Retinal pigment epithelial cell (primary cell): ENCODE measurements around the gene TBCD.

ENCODE experiments used
- DNase-seq: peaks from one replicate; pipeline ENCODE4 v3.0.0-alpha.2; 2010; ENCODE audit warnings: low read depth
- H3K4me3 ChIP-seq: 2 replicates; pipeline ENCODE4 v1.5.1; 2011; ENCODE audit warnings: mild to moderate bottlenecking, low read length, control low read depth, moderate library complexity
- CTCF ChIP-seq: conservative IDR thresholded peaks from 2 replicates; pipeline ENCODE4 v1.5.1; 2011; ENCODE audit warnings: low read depth, low read length, control low read depth, inconsistent platforms

TBCD gene

GRCh38 chr17:82924812-82925211 is 172.9 kb downstream of the TBCD start:
- no peak for TF ChIP-seq CTCF
- no peak overlapping the region for H3K4me3 ChIP-seq
- DNase-seq = no peak

DNA sequence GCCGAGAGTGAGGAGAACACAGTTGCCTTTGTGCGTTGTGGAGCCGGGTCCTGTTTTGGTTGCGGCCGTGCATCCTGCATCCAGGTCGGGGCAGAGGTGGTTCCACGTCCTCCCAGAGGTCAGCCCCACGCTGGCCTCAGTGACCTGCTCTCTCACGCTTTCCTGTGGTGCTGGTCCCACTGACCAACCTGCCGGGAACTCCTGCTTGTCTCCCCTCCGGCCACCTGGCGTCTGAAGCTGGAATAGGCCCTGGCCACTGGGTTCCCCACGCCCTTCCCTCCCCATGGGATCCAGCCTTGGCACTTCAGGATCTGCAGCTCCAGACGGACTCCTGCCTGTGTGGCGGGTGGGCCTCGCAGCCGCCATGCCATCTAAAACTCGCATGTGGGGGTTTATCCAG is 173.5 kb downstream of the TBCD start:
- no peak for TF ChIP-seq CTCF
- no peak for DNase-seq
- no peak overlapping the region for H3K4me3 ChIP-seq

DNA sequence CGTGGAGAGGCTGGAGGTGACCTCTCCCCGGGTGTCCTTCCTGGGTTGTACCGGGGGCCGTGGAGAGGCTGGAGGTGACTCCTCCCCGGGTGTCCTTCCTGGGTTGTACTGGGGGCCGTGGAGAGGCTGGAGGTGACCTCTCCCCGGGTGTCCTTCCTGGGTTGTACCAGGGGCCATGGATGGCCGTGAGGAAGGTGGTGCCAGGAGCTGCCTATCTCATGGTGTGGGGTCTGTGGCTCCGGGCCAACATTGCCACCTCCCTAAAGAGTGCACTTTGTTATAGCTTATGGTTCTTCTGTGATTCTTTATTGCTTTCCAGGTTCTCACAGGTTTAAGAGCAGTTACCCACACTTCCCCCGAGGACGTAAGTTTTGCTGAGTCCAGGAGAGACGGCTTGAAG is 174.2 kb downstream of the TBCD start:
- H3K4me3 ChIP-seq = no peak overlapping the region
- TF ChIP-seq CTCF = no peak
- DNase-seq = no peak

GRCh38 chr17:82926716-82927115 is 174.9 kb downstream of the TBCD start:
- TF ChIP-seq CTCF = no peak
- no peak overlapping the region for H3K4me3 ChIP-seq
- DNase-seq = no peak

DNA sequence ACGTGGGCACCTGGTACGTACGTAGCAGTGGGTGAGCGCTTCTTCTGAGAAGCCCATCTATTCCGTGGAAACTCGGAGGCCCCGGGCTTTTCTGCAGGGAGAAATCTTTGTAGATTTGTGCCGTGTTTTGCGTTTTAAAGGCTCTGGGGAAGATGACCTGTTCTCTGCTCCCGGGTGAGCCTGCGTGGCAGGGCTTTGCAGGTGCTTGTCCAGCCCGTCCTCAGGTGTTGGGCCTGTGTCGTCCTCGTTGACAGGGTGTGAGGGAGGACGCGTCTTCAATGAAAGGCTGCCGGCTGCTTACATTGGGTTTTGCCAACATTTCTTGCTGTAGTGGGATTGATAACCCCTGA is 175.4 kb downstream of the TBCD start:
- DNase-seq = no peak
- no peak overlapping the region for H3K4me3 ChIP-seq
- no peak for TF ChIP-seq CTCF

GRCh38 chr17:82927661-82928601 is 176.1 kb downstream of the TBCD start:
- no peak overlapping the region for H3K4me3 ChIP-seq
- DNase-seq = no peak
- TF ChIP-seq CTCF = no peak

DNA sequence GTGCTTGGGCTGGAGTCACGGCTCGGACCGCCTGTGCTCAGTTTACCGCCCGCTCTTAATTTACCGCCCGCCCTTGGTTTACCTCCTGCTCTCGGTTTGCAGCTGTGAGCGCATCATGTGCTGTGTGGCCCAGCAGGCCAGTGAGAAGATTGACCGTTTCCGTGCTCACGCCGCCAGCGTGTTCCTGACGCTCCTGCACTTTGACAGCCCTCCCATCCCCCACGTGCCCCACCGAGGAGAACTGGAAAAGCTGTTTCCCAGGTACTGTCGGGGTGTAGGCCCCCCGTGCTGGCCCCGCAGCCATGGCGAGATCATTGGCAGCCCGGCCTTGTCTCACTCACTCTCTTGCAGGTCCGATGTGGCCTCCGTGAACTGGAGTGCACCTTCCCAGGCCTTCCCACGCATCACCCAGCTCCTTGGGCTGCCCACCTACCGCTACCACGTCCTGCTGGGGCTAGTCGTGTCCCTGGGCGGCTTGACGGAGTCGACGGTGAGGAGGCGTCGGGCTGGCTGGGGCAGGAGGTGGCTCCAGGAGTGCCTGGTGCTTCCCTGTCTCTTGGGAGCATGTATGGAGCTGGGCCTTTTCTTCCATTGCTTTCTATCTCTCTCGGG is 177.3 kb downstream of the TBCD start:
- DNase-seq = no peak
- TF ChIP-seq CTCF = no peak
- H3K4me3 ChIP-seq = no peak overlapping the region
